ENCODE measurements around the gene TMCC2.

DNA sequence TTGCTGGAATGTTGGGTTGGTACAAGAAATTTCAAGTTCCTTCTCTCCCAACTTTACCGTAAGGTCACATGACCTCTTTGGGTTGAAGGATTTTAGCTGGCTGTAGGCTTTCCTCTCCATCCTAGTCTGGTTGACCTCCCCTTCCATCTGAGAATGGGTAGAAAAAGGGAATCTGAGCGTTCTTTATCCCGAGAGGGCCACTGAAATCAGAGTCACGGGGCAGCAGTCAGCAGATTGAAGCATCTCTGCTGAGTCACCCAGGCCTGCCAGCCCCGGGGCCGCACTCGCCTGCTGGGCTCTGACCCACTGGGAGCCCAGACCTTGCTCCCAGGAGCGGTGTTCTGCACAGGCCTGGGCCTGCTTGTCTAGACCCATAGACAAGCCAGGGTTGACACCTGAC, 31.0 kb downstream of the TMCC2 start:
- no peak for TF ChIP-seq EP300 (IDR thresholded peaks at IDR 0.05)
- TF ChIP-seq, protein P1, sequence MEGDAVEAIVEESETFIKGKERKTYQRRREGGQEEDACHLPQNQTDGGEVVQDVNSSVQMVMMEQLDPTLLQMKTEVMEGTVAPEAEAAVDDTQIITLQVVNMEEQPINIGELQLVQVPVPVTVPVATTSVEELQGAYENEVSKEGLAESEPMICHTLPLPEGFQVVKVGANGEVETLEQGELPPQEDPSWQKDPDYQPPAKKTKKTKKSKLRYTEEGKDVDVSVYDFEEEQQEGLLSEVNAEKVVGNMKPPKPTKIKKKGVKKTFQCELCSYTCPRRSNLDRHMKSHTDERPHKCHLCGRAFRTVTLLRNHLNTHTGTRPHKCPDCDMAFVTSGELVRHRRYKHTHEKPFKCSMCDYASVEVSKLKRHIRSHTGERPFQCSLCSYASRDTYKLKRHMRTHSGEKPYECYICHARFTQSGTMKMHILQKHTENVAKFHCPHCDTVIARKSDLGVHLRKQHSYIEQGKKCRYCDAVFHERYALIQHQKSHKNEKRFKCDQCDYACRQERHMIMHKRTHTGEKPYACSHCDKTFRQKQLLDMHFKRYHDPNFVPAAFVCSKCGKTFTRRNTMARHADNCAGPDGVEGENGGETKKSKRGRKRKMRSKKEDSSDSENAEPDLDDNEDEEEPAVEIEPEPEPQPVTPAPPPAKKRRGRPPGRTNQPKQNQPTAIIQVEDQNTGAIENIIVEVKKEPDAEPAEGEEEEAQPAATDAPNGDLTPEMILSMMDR (IDR thresholded peaks at IDR 0.05) = no peak

All from upper lobe of left lung (tissue), 4 donors.